HG02588 (cell line): ENCODE measurements around the gene GSC2.
"Not testable (repeated sequence)": the region's sequence is repeated elsewhere in the genome, so short reads cannot be mapped to it uniquely, and the experiment has no call there.

Experiments
- ATAC-seq: cut with Tn5 transposase; IDR thresholded peaks from one replicate; pipeline ENCODE4 v1.9.1; 2021; ENCODE audit warnings: mild to moderate bottlenecking, moderate library complexity; ENCODE audit not compliant: unreplicated experiment

GSC2 gene

GRCh38 chr22:19156109-19156508 is 6.0 kb upstream of the GSC2 start:
- ATAC-seq = not testable (repeated sequence)

GRCh38 chr22:19152942-19153883 is 3.1 kb upstream of the GSC2 start:
- ATAC-seq = no peak

DNA sequence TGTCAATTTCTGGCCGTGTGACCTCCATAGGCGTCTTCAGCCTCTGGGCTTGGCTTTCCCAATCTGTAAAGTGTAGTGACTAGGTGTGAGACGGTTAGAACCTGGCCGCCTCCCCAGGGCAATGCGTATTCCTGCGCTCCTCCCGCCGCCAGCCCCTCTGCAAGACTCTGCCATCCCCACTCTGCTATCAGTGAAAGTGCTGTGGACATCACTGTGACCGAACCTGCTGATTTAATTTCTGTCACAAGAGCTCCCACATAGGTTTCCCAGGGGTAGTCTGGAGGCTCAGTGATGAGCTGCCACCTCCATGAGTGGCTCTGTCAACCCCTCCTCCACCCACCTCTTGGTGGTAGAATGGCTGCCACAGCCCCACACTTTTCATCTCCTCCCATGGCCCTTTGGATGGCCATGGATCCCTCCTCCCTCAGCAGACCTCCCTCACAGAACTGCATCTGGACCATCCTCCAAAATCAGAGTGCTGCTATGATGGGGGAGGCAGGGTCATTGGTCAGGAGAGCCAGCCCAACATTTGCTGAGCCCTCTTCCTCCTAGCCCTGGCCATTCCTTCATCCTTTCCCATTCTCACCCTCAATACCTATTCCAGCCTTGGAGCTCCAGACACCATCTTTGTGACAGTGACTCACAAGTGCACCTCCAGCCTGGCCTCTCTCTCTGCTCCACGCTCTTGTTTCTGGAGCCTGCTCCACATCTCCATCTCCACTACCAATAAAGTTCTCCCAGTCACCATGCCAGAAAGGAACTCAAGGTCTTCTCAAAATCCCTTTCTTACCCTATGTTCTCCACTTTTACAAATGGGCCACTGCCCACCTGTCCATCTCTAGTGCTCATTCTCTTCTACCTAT is 1.5 kb upstream of the GSC2 start:
- ATAC-seq = no peak

DNA sequence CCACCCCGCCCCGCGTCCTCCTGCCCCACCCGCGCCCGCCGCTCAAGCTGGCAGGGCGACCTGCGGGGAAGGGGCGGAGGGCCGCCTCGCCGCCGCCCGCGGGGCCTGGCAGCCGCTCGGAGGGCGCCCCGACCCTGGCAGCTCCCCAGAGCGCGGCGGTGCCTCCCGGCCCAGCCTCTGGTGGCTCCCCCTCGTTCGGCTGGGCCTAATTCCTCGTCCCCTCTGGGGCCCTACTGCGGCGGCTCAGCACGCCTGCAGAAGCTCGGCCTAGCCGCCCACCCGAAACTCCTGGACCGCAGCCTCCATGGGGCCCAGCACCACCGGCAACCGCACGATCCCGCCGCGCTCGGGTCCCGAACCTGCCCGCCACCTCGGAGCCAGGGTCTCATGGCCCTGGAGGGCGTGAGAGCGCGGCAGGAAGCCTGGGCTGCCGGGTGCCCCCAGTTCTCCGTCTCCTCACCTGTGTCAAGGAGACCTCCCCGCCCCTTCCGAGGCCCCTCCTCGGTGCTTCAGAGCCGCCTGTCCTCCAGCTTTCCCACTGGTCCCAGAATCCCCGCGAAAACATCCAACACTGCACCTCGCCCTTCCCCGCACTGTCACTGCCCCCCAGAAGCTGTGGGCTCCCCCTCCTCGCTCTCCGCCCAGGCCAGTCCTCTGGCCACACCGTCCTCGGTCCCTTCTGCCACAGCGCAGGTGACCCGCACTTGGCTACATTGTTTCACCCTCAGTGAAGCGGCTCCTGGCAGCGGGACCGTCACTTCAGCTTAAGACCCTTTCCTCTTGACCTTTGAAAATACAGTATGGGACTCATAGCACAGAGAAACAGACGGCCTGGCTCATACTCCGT is 613 bp upstream of the GSC2 start:
- ATAC-seq = no peak

- ATAC-seq = no peak
These were observed 827 bp downstream of the GSC2 start for GRCh38 chr22:19149047-19149883.

DNA sequence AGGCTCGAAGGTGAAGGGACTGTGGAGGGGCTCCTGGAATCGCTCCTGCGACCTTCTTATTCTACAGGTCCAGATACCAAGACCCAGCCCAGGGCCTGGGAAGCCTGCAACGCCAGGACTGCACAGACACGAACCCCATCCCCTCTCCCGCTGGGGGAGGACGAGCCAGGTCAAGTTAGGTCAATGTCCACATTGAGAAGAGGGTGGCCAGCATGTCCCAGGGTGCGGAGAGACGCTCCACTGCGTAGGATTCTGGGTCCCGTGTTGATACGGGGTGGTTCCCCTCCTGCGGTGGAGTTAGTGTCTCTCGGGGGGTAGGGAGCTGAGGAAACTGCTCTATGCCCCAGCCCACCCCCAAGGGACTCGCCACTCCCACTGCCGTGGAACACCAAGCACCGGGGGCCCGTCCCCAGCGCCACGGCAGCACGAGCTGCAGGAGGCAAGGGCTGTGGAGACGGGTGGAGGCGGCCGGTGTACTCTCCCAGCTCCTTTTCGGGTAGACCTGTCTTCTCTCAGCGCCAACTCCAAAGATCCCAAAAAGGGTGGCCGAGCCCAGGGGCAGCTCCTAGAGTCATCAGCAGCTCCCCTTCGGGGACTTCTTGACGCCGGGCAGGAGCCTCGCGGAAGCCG is 1.6 kb downstream of the GSC2 start:
- no peak for ATAC-seq

- no peak for ATAC-seq
These were observed 2.8 kb downstream of the GSC2 start for GRCh38 chr22:19147195-19147780.

DNA sequence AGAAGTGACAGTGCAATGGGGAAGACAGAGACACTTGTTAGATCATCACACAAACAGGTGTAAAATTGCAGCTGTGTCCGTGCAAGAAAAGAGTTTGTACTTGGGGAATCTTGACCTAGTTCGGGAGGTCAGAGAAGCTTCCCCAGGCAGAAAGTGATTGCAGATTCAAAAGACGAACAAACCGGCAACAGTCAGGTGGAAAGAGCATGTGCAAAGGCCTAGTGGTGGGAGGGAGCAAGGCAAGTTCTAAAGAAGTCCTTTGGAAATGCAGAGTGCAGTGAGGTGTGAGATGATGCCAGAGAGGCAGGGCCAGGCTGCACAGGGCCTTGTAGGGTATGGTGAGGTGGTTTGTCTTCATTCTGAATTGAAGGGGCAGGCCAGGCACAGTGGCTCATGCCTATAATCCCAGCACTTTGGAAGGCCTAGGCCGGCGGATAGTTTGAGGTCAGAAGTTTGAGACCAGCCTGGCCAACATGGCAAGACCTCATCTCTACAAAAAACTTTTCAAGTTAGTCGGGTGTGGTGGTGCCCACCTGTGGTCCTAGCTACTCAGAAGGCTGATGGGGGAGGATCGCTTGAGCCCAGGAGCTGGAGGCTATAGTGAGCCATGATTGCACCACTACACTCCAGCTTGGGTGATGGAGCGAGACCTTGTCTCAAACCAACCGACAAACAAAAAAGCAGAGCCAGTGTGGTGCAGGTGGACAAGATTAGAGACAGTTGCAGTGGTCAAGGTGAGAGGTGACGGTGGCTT is 3.7 kb downstream of the GSC2 start:
- ATAC-seq = no peak

GRCh38 chr22:19143967-19144400 is 6.1 kb downstream of the GSC2 start:
- ATAC-seq = no peak

GRCh38 chr22:19143212-19143611 is 6.9 kb downstream of the GSC2 start:
- ATAC-seq = no peak

- ATAC-seq = no peak
These were observed 7.7 kb downstream of the GSC2 start for GRCh38 chr22:19142394-19142793.

- no peak for ATAC-seq
These were observed 10.1 kb downstream of the GSC2 start for GRCh38 chr22:19139974-19140373.

DNA sequence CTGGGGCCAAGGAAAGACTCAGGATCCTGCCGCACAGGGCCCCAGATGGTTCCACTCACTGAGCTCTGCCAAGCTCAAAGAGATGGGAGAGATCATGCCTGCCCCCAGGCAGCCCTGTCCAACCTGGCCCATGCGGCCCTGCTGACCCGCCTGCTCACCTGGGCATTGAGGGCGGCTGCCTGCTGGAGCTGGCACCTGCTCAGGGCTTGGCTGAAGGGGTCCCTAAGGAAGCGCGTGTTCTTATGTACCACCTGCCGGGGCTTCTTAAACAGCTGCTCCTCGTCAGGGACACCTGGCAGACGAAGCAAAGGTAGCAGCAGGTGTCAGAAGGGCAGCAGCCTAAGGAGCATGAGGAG is 11.1 kb downstream of the GSC2 start:
- ATAC-seq = no peak

GRCh38 chr22:19138217-19139000 is 11.7 kb downstream of the GSC2 start:
- ATAC-seq = no peak

GRCh38 chr22:19137384-19138216 is 12.5 kb downstream of the GSC2 start:
- ATAC-seq = no peak

GRCh38 chr22:19136915-19137314 is 13.2 kb downstream of the GSC2 start:
- ATAC-seq = no peak

DNA sequence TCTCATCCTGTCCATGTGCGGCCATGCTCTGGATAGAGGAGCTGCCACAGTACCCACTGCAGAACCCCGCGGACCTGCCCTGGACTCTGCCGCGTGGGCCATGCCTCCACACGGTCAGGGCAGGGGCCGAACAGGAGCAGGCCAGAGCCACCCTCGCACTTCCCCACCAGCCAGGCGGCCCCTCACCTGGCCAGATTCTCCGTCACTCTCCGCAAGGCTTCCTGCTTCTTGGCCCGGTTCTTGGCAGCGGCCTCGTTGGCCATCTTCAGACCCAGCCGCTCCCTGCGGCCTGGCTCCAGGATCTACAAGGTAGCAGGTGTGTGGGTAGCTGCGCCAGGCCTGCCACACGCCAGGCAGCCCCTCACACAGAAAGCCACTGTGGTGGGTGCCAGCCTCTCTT is 15.2 kb downstream of the GSC2 start:
- ATAC-seq = no peak
